Erythroblast (primary cell): ENCODE measurements around the gene BNIP5.

Experiments used
- GATA1 ChIP-seq: IDR thresholded peaks from 2 replicates; pipeline ENCODE4 v1.6.1; 2011; ENCODE audit warnings: low read depth, mild to moderate bottlenecking, control low read depth, low read length, moderate library complexity
- POLR2A ChIP-seq: IDR thresholded peaks from 2 replicates; pipeline ENCODE4 v1.6.1; 2011; ENCODE audit warnings: mild to moderate bottlenecking, low read length

- no peak for TF ChIP-seq POLR2A
- no peak for TF ChIP-seq GATA1
Measured at GRCh38 chr6:36312854-36313648, 23.6 kb downstream of the BNIP5 start.
